HTR-8/SVneo (cell line): Measurements from ENCODE around the gene XPO1.
"Not testable (repeated sequence)": the region's sequence is repeated elsewhere in the genome, so short reads cannot be mapped to it uniquely, and the experiment has no call there.

ENCODE experiments used
- DNase-seq: peaks from one replicate; pipeline ENCODE4 v3.0.0; 2011; ENCODE audit warnings: low spot score, mixed read lengths; ENCODE audit not compliant: insufficient read length
- FAIRE-seq: peaks from 2 replicates; lab custom pipeline; 2011; peaks lifted over from hg19 to GRCh38; lab: Jason Lieb, UNC

Gene XPO1

GRCh38 chr2:61538200-61538919, at the start of gene XPO1:
Gene XPO1 (minus strand): TSS chr2:61538356. CDS start chr2:61533897, 4,459 bp downstream.
- FAIRE-seq (peak; percentile 90), DNase-seq (peak; percentile 99)

- FAIRE-seq, DNase-seq: not testable (repeated sequence)
Observed at GRCh38 chr2:61586928-61587327, 48.8 kb upstream of the XPO1 start.

- FAIRE-seq = no peak
- DNase-seq = no peak
Observed at GRCh38 chr2:61585383-61585782, 47.2 kb upstream of the XPO1 start.

GRCh38 chr2:61584368-61584767, 46.2 kb upstream of the XPO1 start:
- not testable (repeated sequence) for DNase-seq, FAIRE-seq

- DNase-seq (no peak), FAIRE-seq (no peak)
Observed at GRCh38 chr2:61582165-61582564, 44.0 kb upstream of the XPO1 start.

- DNase-seq (no peak), FAIRE-seq (no peak)
Observed at GRCh38 chr2:61581716-61582115, 43.6 kb upstream of the XPO1 start.

- FAIRE-seq (no peak), DNase-seq (no peak)
Observed at GRCh38 chr2:61575447-61575859, 37.3 kb upstream of the XPO1 start.

- FAIRE-seq = no peak
- DNase-seq = no peak
Observed at GRCh38 chr2:61566566-61566965, 28.4 kb upstream of the XPO1 start.

GRCh38 chr2:61562615-61563014, 24.5 kb upstream of the XPO1 start:
- DNase-seq (no peak), FAIRE-seq (no peak)

- FAIRE-seq = no peak
- no peak for DNase-seq
Observed at GRCh38 chr2:61558160-61558559, 20.0 kb upstream of the XPO1 start.

GRCh38 chr2:61557381-61557780, 19.2 kb upstream of the XPO1 start:
- DNase-seq = no peak
- FAIRE-seq = no peak

- no peak for DNase-seq
- FAIRE-seq = no peak
Observed at GRCh38 chr2:61554604-61555003, 16.4 kb upstream of the XPO1 start.

- no peak for FAIRE-seq
- DNase-seq = no peak
Observed at GRCh38 chr2:61550375-61551209, 12.4 kb upstream of the XPO1 start.

- FAIRE-seq (no peak), DNase-seq (no peak)
Observed at GRCh38 chr2:61549546-61549945, 11.4 kb upstream of the XPO1 start.

GRCh38 chr2:61543062-61543461, 4.9 kb upstream of the XPO1 start:
- FAIRE-seq (no peak), DNase-seq (no peak)

- FAIRE-seq = not testable (repeated sequence)
Observed at GRCh38 chr2:61540167-61540566, 2.0 kb upstream of the XPO1 start.

GRCh38 chr2:61538920-61539520, 864 bp upstream of the XPO1 start:
- FAIRE-seq (no peak), DNase-seq (no peak)

More at GRCh38 chr2:61540167-61540566, 2.0 kb upstream of the XPO1 start:
- not testable (repeated sequence) for DNase-seq

- FAIRE-seq = no peak
- DNase-seq = no peak
Observed at GRCh38 chr2:61537950-61538199, 281 bp downstream of the XPO1 start.

- FAIRE-seq = no peak
- DNase-seq = no peak
Observed at GRCh38 chr2:61537277-61537949, 743 bp downstream of the XPO1 start.

- FAIRE-seq (peak; percentile 84), DNase-seq (peak; percentile 80)
Observed at GRCh38 chr2:61536572-61537276, 1.4 kb downstream of the XPO1 start.
